BE2C (cell line): ENCODE data around the gene LTB4R2.
A peak's percentile ranks its signal among the peaks of the same experiment; 100 is the strongest.
"Not testable (repeated sequence)": the region's sequence is repeated elsewhere in the genome, so short reads cannot be mapped to it uniquely, and the experiment has no call there.

Source experiments
- DNase-seq: peaks from one replicate; pipeline ENCODE4 v3.0.0-alpha.2; 2020
- H3K27me3 ChIP-seq: fragments of 250-450 bp; sonication (Bioruptor Pico); 2 replicates; pipeline ENCODE4 v1.5.1; 2020; ENCODE audit warnings: mild to moderate bottlenecking
- H3K36me3 ChIP-seq: fragments of 250-450 bp; sonication (Bioruptor Pico); 2 replicates; pipeline ENCODE4 v1.5.1; 2020; ENCODE audit warnings: mild to moderate bottlenecking
- H3K4me1 ChIP-seq: fragments of 250-450 bp; sonication (Bioruptor Pico); 2 replicates; pipeline ENCODE4 v1.5.1; 2020
- H3K4me3 ChIP-seq: 2 replicates; pipeline ENCODE4 v1.5.1; 2011; ENCODE audit warnings: low read depth, low read length
- H3K9me3 ChIP-seq: fragments of 250-450 bp; sonication (Bioruptor Pico); 2 replicates; pipeline ENCODE4 v1.5.1; 2020
- TF ChIP-seq, protein P1 (sequence below): IDR thresholded peaks from 2 replicates; pipeline ENCODE4 v1.5.1; 2012; ENCODE audit warnings: mild to moderate bottlenecking, low read depth, low read length

Gene LTB4R2

DNA sequence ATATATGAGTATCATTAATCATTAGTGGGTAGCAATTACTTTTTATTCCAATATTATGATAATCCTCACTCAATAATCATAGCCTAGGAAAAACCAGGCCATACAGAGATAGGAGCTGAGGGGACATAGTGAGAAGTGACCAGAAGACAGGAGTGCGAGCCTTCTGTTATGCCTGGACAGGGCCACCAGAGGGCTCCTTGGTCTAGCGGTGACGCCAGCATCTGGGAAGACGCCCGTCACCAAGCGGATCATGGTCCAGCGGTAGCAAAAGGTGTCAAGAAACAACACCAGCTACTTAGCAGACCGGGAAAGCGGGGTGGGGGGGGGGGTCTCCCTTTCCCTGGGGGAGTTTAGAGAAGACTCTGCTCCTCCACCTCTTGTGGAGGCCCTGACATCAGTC, 18.0 kb downstream of the LTB4R2 start:
- TF ChIP-seq, protein P1, sequence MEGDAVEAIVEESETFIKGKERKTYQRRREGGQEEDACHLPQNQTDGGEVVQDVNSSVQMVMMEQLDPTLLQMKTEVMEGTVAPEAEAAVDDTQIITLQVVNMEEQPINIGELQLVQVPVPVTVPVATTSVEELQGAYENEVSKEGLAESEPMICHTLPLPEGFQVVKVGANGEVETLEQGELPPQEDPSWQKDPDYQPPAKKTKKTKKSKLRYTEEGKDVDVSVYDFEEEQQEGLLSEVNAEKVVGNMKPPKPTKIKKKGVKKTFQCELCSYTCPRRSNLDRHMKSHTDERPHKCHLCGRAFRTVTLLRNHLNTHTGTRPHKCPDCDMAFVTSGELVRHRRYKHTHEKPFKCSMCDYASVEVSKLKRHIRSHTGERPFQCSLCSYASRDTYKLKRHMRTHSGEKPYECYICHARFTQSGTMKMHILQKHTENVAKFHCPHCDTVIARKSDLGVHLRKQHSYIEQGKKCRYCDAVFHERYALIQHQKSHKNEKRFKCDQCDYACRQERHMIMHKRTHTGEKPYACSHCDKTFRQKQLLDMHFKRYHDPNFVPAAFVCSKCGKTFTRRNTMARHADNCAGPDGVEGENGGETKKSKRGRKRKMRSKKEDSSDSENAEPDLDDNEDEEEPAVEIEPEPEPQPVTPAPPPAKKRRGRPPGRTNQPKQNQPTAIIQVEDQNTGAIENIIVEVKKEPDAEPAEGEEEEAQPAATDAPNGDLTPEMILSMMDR: peak; percentile 36
- H3K4me3 ChIP-seq, H3K9me3 ChIP-seq, H3K36me3 ChIP-seq, H3K4me1 ChIP-seq, H3K27me3 ChIP-seq: not testable (repeated sequence)
- DNase-seq: peak; percentile 63

DNA sequence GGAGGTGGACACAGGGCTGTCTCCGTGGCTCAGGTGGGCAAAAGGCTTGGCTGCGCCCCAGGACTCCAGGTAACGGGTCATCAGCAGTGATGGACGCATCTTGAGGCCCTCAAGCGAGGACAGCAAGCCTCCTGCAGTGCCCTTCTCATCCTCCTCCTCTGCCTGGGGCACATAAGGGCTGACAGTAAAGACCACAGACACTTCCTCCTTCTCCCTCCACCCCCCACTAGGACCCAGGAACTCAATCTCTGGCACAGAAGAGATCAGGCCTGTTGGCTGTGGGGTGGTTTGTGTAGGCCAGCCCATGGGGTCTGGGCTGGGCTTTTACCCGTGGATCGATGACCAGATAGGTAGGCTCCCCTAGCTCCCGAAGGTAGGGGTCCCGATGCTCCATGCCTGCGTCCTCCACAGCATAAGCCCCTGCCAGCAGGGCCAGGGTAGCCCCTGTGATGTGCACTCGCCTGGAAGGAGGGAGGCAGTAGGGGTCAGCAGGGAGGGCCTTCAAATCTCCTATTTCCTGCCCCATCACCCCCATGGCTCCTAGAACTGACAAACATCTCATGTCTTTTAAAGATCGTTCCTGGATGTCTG, 19.2 kb downstream of the LTB4R2 start:
- DNase-seq: no peak
- Histone ChIP-seq H3K36me3 (no peaks in the 10 kb centered on the region), H3K27me3 (peaks cover 20% of the 10 kb centered on the region), H3K9me3 (no peaks in the 10 kb centered on the region), H3K4me3 (no peak overlapping the region), H3K4me1 (no peaks in the 10 kb centered on the region)
- TF ChIP-seq, protein P1: no peak

DNA sequence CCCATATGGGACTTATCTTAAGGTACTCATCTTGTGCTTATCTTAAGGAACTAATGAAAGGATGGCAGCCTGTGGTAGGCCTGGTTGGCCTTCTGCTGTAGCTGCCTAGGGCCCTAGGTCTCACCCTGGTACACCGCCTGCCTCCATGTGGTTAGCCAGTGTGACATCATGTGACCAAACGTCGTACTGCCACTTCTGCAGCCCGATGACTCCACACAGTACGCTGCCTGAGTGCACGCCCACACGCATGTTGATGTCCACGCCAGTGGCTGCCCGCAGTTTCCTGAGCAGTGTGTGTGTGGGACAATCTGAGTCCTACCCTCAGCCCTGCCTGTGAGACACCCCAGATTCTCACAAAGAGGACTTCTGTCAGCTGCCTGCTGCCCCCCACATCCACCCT, 19.8 kb downstream of the LTB4R2 start:
- H3K4me1 ChIP-seq: no peaks in the 10 kb centered on the region
- no peak for DNase-seq
- TF ChIP-seq, protein P1: no peak
- H3K9me3 ChIP-seq: no peaks in the 10 kb centered on the region
- no peak overlapping the region for H3K4me3 ChIP-seq
- no peaks in the 10 kb centered on the region for H3K36me3 ChIP-seq
- H3K27me3 ChIP-seq: peaks cover 25% of the 10 kb centered on the region

DNA sequence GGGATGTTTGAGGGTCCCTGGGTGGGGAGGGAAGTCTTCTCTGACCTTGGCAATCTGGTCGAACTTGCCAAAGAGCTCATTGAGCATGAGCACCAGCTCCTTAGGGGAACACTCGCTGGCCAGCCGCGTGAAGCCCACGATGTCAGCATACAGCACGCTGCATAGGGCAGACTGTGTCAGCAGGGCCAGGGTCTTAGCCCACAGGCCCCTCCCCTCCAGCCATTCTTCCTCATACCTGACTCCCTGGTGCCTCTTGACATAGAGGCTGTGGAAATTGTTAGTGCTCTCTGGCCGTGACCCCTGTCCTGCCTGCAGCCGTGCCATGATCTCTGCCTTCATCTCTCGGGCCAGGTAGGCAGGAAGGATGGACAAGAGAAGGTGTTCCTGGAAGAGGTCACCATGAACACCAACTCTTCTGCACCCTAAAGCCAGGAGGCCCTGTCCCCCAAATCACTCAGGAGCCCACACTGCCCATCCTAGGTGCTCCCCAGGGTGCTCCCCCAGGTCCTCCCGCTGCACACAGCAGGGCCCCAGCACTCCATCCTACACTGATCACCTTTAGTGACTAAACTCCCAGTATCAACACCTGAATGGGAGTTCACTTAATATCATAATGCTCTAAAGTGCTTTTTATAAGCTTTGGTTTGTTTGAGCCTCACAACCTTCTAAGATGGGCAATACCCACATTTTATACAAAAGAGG, 21.2 kb downstream of the LTB4R2 start:
- TF ChIP-seq, protein P1: no peak
- H3K36me3 ChIP-seq: no peaks in the 10 kb centered on the region
- no peak for DNase-seq
- H3K9me3 ChIP-seq: no peaks in the 10 kb centered on the region
- H3K4me3 ChIP-seq: no peak overlapping the region
- H3K4me1 ChIP-seq: no peaks in the 10 kb centered on the region
- peaks cover 39% of the 10 kb centered on the region for H3K27me3 ChIP-seq

DNA sequence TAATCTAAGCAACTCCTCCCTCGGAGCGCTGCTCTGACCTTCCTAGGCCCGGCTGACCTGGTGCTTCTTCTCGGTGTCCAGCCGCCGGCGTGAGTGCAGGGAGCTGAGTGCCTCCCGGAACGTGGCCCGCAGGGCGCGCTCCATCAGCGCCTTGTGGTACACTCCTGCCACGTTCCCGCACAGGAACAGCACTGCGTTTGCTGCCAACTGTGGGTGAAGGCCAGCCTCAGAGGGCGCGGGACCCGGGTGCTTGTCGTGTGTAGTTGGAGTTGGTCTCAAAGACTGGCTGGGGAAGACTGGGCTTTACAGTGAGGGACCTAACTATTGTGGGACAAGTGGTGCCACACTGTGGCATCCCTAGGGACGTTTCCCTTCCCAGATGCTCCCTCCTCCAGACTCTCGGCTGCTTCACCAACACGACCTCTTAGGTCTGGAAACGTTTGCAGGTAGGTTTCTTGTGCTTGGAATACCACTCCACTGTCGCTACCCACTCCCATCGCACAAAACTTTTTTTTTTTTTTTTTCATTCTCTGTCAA, 21.9 kb downstream of the LTB4R2 start:
- Histone ChIP-seq H3K4me3 (peak overlapping the region; percentile 21; the same call in 1 of the 2 replicates), H3K9me3 (no peaks in the 10 kb centered on the region), H3K4me1 (no peaks in the 10 kb centered on the region), H3K27me3 (peaks cover 46% of the 10 kb centered on the region), H3K36me3 (no peaks in the 10 kb centered on the region)
- TF ChIP-seq, protein P1: no peak
- no peak for DNase-seq
